Pons (tissue), 1 donor: ENCODE results near the gene MLIP.
"Not testable (repeated sequence)": the region's sequence is repeated elsewhere in the genome, so short reads cannot be mapped to it uniquely, and the experiment has no call there.

Source experiments
- DNase-seq: peaks from one replicate; pipeline ENCODE4 v3.0.0-alpha.2; 2016; ENCODE audit warnings: low spot score

Gene MLIP

DNA sequence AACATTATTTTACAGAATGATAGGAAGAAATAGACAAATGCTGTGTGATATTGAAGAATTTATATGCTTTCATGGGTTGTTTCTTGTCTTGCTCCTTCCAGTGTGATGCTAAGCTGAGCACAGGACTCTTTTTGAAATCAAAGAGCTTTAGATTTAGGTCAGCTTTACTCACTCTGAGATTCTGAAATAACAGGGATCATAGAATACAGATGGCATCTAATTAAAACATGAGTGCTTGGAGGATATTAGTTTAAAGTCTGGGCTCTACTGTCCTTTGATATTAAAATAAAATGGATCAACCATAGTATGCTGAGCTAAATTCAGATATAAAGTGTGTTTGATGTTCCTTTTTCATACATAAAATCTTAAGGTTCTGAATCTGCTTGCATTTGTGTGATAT lies 29.6 kb downstream of the MLIP start:
- no peak for DNase-seq

- DNase-seq: no peak
Measured at GRCh38 chr6:54142889-54143519, 31.8 kb downstream of the MLIP start.

- no peak for DNase-seq
Measured at GRCh38 chr6:54151861-54152260, 40.6 kb downstream of the MLIP start.

DNA sequence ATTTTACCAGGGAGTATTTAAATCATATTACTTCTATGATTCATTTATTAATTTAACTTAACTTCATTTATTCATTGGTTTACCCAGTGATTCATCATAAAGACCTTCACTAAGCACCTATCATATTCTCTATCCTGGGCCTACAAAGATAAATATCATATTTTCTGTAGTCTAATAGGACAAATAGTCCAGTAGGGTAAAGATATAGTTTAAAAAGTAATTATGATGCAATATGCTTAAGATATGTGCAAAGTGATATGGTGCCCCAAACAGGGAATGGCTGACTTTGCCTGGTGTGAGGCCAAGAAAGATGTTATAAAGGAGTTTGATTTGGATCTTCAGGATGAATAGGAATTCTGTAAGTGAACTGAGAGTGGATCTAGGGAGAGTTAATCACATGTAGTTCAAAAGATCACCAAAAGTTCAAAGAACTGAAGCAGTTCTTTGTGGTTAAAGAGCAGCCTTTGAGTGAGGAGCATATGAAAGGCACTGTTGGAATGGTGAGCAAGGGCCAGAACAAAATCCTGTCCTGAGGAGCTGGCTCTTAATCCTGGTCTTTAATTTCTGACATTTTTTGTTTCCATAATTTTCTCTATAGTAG lies 45.5 kb downstream of the MLIP start:
- DNase-seq: no peak

DNA sequence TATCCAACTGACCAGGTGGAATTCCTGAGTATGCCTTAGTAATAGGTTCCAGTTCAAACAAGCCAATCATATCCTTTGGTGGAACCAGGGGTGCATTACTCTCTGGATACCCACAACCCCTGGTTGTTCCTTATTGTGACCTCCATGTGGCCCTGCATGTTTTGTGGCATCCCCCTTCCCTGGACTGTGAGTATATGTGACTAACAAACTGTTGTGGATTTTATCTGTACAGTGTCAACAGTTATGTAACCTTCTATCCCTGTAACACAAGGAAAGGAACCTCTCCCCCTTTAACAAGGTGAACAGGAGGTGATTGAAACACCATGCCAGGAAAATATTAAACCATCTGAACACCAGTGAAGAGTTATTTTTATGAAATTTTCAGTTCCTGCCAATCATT lies 46.2 kb downstream of the MLIP start:
- DNase-seq: no peak

- DNase-seq: no peak
Measured at GRCh38 chr6:54173089-54173488, 61.8 kb downstream of the MLIP start.

- no peak for DNase-seq
Measured at GRCh38 chr6:54179152-54179551, 67.9 kb downstream of the MLIP start.

DNA sequence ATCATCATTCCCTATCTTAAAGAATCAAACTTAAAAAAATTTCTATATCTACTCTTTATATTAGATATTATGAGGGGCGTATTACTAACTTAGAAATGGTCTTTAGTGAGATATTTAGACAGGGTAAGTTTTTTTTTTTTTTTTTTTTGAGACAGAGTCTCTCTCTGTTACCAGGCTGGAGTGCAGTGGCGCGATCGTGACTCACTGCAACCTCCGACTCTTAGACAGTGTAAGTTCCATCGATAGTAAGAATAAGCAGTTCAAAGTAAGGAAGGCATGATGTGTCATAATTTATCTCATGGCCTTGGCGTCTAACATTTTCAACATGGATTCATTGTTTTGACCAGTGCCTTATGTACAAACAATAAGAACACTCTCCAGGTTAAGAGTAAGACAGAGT lies 72.4 kb downstream of the MLIP start:
- no peak for DNase-seq

DNA sequence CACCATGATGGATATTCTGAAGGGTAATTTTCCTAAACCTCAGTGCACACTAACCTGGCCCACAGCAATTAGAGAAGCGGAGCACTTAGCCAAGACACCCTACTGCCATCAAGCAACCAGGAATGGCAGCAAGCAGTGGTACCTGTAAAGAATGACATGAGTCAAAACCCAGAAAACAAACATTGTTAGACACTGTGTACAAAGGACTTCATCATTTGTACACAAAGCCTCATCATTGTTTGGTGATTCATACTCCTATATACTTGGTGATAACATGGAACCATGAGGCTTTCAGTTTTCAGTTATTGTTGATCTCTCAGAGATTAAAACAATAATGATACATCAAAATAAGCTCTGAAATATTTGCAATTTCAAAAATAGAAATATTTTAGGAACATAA lies 74.6 kb downstream of the MLIP start:
- DNase-seq: no peak

- no peak for DNase-seq
Measured at GRCh38 chr6:54188846-54189245, 77.6 kb downstream of the MLIP start.

- DNase-seq: no peak
Measured at GRCh38 chr6:54191461-54191860, 80.2 kb downstream of the MLIP start.

- DNase-seq: no peak
Measured at GRCh38 chr6:54192993-54193392, 81.8 kb downstream of the MLIP start.

- no peak for DNase-seq
Measured at GRCh38 chr6:54193560-54193959, 82.3 kb downstream of the MLIP start.

DNA sequence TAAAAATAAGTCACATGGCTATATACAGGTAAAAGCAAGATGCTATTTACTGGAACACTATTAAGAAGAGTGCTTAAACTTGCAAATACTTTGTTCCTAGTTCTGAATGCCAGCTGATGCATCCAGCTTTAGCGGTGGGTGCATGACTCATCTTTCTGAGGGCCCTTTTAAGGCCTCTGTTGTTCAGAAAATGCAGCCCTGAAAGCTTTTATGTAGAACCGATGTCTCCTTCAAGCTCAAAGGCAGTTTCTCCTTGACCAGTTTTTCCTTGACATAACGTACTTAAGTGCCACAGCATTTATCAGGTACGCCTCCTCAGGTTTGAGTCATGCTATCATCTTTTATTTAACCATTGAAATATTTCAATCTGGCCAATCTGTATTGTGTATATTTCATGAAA lies 82.8 kb downstream of the MLIP start:
- DNase-seq: no peak

DNA sequence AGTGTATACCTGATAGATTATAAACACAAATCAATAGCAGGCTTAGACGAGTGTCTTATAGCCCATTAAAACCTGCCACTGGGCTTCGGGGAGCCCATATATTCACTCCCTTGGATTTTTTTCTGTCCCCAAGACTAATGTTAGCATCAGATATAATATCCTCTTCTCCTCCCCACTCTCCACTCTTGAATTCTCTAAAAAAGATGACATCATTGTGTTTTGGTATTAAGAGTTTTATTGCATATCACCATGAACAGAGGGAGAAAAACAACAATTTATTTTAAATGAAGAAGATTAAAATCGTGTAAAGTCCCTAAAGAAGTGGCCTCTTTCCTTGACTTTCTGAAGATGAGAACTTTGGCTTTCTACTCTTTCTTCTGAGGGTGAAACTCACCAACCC lies 84.4 kb downstream of the MLIP start:
- DNase-seq: no peak

DNA sequence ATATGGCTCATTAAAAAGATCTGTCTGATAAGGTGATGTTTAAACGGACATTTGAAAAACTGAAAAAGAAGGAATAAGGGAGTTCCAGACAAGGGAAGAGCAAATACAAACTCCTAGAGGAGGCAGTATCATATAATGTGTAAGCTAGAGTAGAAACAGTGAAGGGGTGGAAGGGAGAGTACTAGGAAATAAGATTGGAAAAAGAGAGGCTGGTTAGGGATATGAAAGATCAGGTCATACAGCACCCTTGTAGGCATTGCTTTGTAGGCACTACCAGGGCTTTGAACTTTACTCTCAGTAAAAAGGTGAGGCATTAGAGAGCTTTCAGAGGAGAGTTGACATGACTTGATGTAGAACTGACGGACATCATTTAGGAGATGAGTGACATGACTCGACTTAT lies 85.7 kb downstream of the MLIP start:
- DNase-seq: no peak

- DNase-seq: no peak
Measured at GRCh38 chr6:54198134-54198533, 86.9 kb downstream of the MLIP start.

GRCh38 chr6:54203474-54204035 lies 92.3 kb downstream of the MLIP start:
- DNase-seq: not testable (repeated sequence)

DNA sequence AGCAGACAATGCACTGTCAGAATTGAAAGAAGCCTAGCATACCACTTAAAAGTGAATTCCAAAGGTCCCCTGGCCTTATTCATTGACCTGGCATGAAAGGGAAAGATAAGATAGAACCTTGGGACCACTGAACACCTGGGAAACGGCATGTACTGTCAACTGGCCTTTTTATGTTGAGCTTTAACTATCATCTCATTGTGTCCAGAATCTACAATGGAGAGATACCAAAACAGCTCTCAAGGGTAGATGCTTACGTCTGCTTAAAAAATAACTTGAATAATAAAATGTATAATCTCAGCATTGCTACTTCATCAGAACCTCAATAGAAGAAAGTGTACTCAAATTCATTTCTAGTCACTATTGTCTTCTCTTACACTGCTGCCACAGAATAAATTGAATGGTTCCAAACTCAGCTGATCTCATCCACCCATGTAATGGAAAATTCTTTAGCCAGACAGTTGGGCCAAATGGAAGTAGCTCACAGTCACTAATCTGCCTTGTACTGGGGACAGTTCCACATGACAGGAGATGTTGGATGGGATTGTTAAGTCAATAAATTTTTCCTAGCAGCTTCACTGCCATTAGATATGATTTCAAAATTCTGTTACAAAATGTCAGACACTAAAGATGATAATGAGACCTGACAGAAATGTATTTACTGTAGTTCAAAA lies 93.8 kb downstream of the MLIP start:
- DNase-seq: no peak

DNA sequence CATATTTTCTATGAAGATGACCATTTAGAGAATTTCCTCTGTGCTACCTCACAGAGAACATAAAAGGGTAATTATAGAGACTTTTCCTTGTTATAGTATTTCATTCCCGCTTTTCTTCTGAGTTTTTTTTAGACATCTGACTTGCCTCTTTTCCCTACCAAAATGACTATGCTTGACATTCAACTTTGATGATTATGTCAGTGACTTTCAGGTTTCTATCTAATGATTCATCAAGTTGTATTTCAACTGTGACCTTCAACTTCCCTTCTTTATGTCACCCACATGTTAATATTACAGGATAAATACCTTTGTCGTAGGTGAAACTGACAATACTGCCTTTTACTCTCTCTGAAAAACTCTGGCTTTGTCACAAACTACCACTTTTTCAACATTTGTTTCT lies 95.3 kb downstream of the MLIP start:
- DNase-seq: no peak

DNA sequence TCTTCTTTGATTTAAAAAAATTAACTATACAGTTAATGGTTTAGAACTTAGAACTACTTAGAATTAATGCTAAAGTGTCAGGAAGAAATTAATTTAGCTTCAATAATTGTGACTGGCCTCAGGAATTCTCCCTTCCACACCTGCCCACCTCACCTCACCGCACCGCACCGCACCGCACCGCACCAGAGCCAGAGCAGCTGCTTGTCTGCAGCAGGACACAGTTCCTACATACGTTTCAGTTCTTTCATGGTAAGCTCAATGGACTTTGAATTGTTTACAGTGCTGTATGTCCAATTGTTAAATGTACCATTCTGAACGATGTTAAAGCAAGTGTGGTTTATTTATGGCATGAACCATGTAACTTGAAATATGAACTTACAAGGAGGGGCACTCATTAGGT lies 98.7 kb downstream of the MLIP start:
- not testable (repeated sequence) for DNase-seq

DNA sequence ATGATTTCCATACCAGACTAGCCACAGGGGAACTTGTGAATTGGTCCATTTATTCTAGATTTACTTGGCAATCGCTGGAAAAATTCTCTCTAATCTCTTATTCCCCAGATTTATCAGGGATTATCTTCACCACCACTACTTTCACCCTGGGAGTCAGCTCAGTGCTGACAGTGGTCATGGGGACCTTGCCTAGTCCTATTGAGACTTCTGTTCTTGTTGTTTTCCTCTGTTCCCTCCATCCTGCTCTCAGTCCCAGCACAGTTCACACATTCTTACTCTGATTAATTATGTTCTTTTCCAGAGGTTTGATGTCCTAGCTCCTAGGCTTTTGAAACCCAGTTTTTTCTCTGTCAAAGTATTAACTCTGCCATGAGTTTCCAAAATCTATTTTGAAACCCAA lies 103.0 kb downstream of the MLIP start:
- no peak for DNase-seq

- DNase-seq: no peak
Measured at GRCh38 chr6:54216336-54216735, 105.1 kb downstream of the MLIP start.
